RWPE1 (cell line): ENCODE measurements around the gene NFATC1.

Source experiments
- CTCF ChIA-PET: fragments of 350-600 bp; sonication (Branson Sonifier 250); formaldehyde crosslinking; extraction: SDS; loops from one replicate; lab custom pipeline; 2021; lab: Yijun Ruan, JAX
- POLR2A ChIA-PET: fragments of 400-600 bp; formaldehyde crosslinking; extraction: SDS; loops from one replicate; lab custom pipeline; 2020; ENCODE audit warnings: antibody characterized with exemption; ENCODE audit not compliant: low non-redundant PET; lab: Yijun Ruan, JAX
- DNase-seq: peaks from one replicate; pipeline ENCODE4 v3.0.0; 2012; ENCODE audit warnings: low spot score
- H3K27ac ChIP-seq: fragments of 450-650 bp; 2 replicates; pipeline ENCODE4 v1.5.1; 2017
- CTCF ChIP-seq: fragments of 450-650 bp; conservative IDR thresholded peaks from 2 replicates; pipeline ENCODE4 v1.5.1; 2017; ENCODE audit warnings: low read depth, mild to moderate bottlenecking

NFATC1 gene

GRCh38 chr18:79397247-79397829 is 1.6 kb downstream of the NFATC1 start:
- H3K27ac ChIP-seq = peak overlapping the region; percentile 98; the same call in 1 of the 2 replicates
- ChIA-PET CTCF (no interaction called here), POLR2A (no interaction called here)
- TF ChIP-seq CTCF = no peak
- no peak for DNase-seq

- ChIA-PET CTCF (interaction anchor here (1.0 kb wide), 1 partner anchor 17 kb away, joined by 4 read pairs; no protein-coding TSS in a partner anchor), POLR2A (no interaction called here)
- TF ChIP-seq CTCF = no peak
- no peak for DNase-seq
- peak overlapping the region; percentile 64 for H3K27ac ChIP-seq
Observed at GRCh38 chr18:79397830-79398761, 2.4 kb downstream of the NFATC1 start.

- CTCF ChIA-PET = interaction anchor here (1.0 kb wide), 1 partner anchor 18 kb away, joined by 4 read pairs; no protein-coding TSS in a partner anchor
- H3K27ac ChIP-seq = peak overlapping the region; percentile 64
- no peak for DNase-seq
- POLR2A ChIA-PET = no interaction called here
- TF ChIP-seq CTCF = no peak
Observed at GRCh38 chr18:79399275-79400081, 3.7 kb downstream of the NFATC1 start.

GRCh38 chr18:79400091-79400590 is 4.4 kb downstream of the NFATC1 start:
- peak; percentile 69 for DNase-seq
- POLR2A ChIA-PET = no interaction called here
- TF ChIP-seq CTCF = no peak
- CTCF ChIA-PET = no interaction called here
- peak overlapping the region; percentile 64 for H3K27ac ChIP-seq

- ChIA-PET POLR2A (no interaction called here), CTCF (no interaction called here)
- no peak for TF ChIP-seq CTCF
- peak overlapping the region; percentile 71 for H3K27ac ChIP-seq
- DNase-seq = no peak
Observed at GRCh38 chr18:79400591-79401381, 5.1 kb downstream of the NFATC1 start.
